ENCODE data around the gene RCN1.

Gene RCN1

DNA sequence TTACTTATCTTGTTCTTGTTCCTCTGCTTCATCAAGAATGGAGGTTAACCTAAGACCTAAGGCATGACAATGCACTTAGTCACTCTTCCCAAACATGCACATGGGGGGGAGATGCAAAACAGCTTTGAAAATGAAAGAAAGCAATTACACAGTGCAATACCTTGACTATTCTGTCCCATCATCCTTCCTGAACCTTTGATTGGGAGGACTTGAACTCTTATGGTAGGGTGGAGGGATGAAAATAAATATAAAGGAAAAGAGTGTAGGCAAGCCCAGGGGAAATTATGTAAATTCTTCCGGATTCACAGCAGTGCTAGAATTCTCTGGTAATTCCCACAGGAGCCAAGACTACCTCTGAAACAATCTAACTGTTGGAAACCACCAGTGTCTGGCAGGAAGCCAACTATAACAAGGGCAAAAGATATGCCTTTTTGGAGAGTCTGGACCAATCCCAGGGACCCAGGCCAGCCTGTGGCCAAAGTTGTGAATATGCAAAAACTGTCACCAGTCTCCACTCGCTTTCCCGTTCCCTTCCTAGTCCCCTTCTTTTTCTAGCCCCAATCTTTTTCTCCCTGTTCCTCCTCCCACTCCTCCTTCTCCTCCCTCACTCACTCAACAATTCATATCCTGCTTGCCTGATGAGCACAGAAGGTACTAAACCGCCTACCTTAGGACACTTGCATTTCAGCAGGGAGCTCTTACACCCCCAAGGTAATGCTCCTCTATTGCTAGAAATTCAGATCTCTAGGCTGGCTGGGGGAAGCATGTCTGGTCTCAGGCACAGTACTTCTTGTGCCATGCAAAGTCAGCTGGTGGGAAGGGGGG is 2.5 kb upstream of the RCN1 start:
- H3K4me3 ChIP-seq (ENCODE audit: low read length) = no peak overlapping the region
- TF ChIP-seq CTCF (IDR thresholded peaks at IDR 0.05; ENCODE audit: insufficient read depth, low read depth, low read length, missing control alignments) = no peak
- DNase-seq (ENCODE audit: low read depth) = peak; percentile 75

- DNase-seq (ENCODE audit: low read depth) = no peak
- no peak overlapping the region for H3K4me3 ChIP-seq (ENCODE audit: low read length)
- no peak for TF ChIP-seq CTCF (IDR thresholded peaks at IDR 0.05; ENCODE audit: insufficient read depth, low read depth, low read length, missing control alignments)
Observed at GRCh38 chr11:32092581-32093170, 1.8 kb downstream of the RCN1 start.

DNA sequence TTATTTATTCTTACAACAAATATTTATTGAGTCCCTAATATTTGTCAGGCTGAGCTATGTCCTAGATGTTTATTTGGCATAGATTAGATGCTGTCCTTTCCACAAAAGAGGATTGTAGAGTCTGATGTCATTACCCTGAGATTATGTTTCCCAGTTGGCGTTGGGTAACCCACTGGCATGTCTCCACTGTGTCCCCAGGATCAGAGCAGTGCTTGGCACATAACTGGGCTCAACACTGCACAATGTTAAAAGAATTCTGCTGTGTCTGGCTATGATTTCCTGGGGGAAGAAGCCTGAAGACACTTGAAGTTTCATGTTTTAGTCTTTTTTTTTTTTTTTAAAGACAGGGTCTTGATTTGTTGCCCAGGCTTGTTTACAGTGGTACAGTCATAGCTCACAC is 4.0 kb downstream of the RCN1 start:
- no peak for TF ChIP-seq CTCF (IDR thresholded peaks at IDR 0.05; ENCODE audit: insufficient read depth, low read depth, low read length, missing control alignments)
- H3K4me3 ChIP-seq (ENCODE audit: low read length) = no peak overlapping the region
- no peak for DNase-seq (ENCODE audit: low read depth)

DNA sequence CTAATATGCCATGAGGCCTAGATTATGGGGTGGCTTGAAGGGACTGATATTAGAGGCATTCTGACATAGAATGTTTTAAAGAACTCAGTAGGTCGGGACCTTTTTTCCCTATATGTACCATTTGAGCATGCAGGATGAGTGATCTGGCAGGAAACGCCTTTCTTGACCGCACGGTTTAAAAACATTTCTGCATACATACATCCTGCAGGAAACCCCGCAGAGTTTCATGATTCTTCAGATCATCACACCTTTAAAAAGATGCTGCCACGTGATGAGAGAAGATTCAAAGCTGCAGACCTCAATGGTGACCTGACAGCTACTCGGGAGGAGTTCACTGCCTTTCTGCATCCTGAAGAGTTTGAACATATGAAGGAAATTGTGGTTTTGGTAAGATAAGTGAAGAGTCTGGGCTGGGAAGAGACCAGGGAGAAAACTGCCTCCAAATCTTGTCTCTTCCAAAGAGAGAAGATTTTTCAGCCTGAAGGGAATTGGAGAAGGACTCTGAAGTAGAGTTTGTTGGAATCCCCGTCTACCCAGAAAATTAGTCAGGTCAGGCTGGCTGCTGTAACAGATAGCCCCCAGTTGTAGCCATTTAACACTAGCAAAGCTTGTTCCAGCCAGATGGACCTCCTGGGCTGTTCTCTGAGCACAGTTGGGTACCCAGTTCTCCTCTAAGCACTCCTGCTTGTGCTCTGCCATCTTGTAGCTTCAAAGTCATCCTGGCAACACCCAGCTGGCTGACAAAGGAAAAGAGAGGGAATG is 7.4 kb downstream of the RCN1 start:
- DNase-seq (ENCODE audit: low read depth) = no peak
- TF ChIP-seq CTCF (IDR thresholded peaks at IDR 0.05; ENCODE audit: insufficient read depth, low read depth, low read length, missing control alignments) = no peak
- H3K4me3 ChIP-seq (ENCODE audit: low read length) = no peak overlapping the region

DNA sequence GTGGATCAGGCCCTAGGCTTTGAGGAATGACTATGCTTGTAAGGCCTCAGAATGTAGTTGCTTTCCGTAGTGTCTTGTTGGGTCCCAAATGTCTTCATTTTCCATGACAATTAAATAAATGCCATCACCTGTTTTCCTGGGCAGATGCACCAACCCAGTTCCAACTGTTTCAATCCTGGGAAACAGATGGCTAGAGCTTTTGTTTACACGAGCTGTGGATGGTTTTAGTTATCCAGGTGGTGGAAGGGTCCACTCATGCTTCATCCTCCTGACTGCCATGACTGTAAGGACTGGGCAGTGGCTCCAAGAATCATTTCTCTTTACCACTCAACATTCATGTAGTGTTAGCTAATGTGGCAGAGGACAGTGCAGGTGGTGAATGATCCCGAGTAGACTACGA is 8.6 kb downstream of the RCN1 start:
- no peak for TF ChIP-seq CTCF (IDR thresholded peaks at IDR 0.05; ENCODE audit: insufficient read depth, low read depth, low read length, missing control alignments)
- H3K4me3 ChIP-seq (ENCODE audit: low read length) = no peak overlapping the region
- DNase-seq (ENCODE audit: low read depth) = no peak

- TF ChIP-seq CTCF (IDR thresholded peaks at IDR 0.05; ENCODE audit: insufficient read depth, low read depth, low read length, missing control alignments) = no peak
- no peak overlapping the region for H3K4me3 ChIP-seq (ENCODE audit: low read length)
- no peak for DNase-seq (ENCODE audit: low read depth)
Observed at GRCh38 chr11:32100495-32100894, 9.6 kb downstream of the RCN1 start.
